ENCODE results near the gene MAB21L2.

The MAB21L2 gene

DNA sequence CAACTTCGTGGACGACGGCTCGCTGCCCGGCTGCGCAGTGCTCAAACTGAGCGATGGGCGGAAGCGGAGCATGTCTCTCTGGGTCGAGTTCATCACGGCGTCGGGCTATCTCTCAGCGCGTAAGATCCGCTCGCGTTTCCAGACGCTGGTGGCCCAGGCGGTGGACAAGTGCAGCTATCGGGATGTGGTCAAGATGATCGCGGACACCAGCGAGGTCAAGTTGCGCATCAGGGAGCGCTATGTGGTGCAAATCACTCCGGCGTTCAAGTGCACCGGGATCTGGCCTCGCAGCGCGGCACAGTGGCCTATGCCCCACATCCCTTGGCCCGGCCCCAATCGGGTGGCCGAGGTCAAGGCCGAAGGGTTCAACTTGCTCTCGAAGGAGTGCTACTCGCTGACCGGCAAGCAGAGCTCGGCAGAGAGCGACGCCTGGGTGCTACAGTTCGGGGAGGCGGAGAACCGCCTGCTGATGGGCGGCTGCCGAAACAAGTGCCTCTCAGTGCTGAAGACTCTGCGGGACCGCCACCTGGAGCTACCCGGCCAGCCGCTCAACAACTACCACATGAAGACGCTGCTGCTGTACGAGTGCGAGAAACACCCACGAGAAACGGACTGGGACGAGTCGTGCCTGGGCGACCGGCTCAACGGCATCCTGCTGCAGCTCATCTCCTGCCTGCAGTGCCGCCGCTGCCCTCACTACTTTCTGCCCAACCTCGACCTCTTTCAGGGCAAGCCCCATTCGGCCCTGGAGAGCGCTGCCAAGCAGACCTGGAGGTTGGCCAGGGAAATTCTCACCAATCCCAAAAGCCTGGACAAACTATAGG is 1.5 kb downstream of the MAB21L2 start:
- H3K36me3 ChIP-seq (ENCODE audit: insufficient read depth, low read length), result no peaks in the 10 kb centered on the region
- no peaks in the 10 kb centered on the region for H3K9me3 ChIP-seq (ENCODE audit: control insufficient read depth, insufficient read depth, low read length)

DNA sequence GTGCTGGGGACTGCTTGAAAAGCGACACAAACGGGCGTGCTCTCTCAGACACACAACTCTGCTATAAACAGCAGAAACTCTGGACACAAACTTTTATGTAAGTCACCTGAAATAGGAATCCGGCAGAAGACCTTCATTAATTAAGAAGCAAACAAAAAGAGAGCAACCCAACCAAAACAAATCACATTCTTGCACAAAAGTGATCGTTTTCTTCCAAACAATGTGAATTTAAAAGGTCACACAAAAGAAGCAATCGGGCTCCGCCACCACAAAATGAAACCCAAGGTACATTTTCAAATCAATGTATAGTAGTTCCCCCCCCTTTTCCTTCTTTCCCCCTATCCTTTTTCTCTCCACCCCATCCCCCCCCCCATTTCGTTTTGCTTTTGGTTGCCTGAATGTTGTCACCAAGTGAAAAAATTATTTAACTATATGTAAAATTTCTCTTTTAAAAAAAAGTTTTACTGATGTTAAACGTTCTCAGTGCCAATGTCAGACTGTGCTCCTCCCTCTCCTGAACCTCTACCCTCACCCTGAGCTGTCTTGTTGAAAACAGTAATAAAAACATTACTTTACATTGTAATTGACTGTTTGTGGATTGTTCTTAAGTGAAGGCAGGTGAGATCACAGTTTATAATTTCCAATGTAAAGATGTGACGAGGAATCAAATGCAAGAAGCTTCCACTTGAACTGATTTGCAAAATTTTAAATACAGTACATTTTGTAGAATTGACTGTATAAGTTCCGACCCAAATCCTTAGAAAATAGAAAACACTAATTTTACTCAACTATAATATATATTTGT is 2.4 kb downstream of the MAB21L2 start:
- Histone ChIP-seq H3K36me3 (ENCODE audit: insufficient read depth, low read length) (no peaks in the 10 kb centered on the region), H3K9ac (ENCODE audit: low read depth, low read length) (peak overlapping the region; percentile 68; the same call in 1 of the 2 replicates), H3K4me1 (ENCODE audit: insufficient read depth, low read length) (no peaks in the 10 kb centered on the region; the same call in 1 of the 2 replicates), H3K9me3 (ENCODE audit: control insufficient read depth, insufficient read depth, low read length) (no peaks in the 10 kb centered on the region)

More for the DNA sequence above, 1.5 kb downstream of the MAB21L2 start:
- Histone ChIP-seq H3K9ac (ENCODE audit: low read depth, low read length) (peak overlapping the region; percentile 68; the same call in 1 of the 2 replicates), H3K4me1 (ENCODE audit: insufficient read depth, low read length) (peaks cover 6% of the 10 kb centered on the region)

DNA sequence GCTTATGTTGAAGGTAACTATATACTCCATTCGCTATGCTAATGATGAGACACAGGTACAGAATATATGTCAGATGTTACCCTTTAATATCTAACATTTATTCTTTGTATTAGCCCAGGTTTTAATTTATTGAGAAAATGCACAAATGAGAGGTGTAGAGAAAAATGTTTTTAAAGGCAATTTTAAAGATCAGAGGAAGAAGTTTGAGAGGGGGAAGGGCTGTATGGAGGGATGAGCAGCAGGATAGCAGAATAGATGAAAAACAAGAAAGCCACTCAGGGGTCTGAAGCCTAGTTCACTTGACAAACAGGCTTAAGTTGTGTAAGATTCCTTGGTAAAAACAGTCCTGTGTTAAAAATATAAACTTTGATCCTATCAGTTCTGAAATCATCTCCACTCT is 3.7 kb downstream of the MAB21L2 start:
- no peak overlapping the region for H3K9ac ChIP-seq (ENCODE audit: low read depth, low read length)

DNA sequence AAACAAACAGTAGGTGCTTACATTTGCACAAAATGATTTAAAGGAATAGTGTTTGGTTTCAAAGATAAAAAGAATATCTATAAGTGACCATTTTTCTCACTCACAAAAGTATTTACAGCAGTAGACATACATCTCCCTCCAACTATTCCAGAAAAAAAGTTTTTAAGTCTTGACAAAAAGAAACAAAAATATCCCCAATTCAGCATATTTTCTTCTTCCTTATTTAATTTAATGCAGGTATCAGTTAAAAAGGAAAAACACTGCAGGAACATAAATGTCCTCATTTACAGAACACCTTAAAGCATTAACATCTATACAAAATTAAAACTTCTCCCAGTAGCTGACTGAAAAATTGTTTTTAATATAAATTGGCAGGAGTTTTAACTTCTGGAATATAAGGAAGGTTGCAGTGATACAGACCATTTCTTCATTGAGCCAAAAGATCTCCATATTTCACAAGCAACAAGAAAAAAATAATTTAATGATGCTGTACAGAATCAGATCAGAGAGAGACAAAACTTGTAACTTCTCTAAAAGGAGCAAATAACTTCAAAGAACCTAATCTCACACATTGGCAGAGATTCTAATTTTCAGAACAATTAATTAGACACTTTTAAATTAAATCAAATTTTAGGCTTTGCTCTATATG is 4.3 kb downstream of the MAB21L2 start:
- Histone ChIP-seq H3K36me3 (ENCODE audit: insufficient read depth, low read length) (no peaks in the 10 kb centered on the region), H3K4me1 (ENCODE audit: insufficient read depth, low read length) (peaks cover 8% of the 10 kb centered on the region), H3K9ac (ENCODE audit: low read depth, low read length) (no peak overlapping the region), H3K9me3 (ENCODE audit: control insufficient read depth, insufficient read depth, low read length) (no peaks in the 10 kb centered on the region)

More for the DNA sequence above, 3.7 kb downstream of the MAB21L2 start:
- Histone ChIP-seq H3K9me3 (ENCODE audit: control insufficient read depth, insufficient read depth, low read length) (no peaks in the 10 kb centered on the region), H3K4me1 (ENCODE audit: insufficient read depth, low read length) (peaks cover under 1% of the 10 kb centered on the region; the same call in 1 of the 2 replicates), H3K36me3 (ENCODE audit: insufficient read depth, low read length) (no peaks in the 10 kb centered on the region)

DNA sequence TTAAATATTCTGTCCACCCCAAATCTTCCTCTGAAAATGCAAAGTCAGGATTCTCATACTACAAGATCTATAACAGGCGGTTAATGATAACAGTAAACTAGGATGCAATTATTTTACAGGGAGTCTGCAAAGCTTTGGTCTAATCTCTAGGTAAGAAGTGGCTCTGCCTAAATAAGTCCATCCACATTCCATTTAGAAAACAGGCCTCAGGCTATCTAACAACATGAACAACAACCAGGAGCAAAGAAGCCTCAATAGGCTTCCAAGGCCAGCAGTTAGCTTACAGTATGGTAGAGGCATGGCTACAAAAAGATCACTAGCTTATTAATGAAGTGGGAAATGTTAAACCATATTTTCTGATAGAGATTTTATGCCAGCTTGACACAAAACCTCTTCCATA is 6.4 kb downstream of the MAB21L2 start:
- Histone ChIP-seq H3K9me3 (ENCODE audit: control insufficient read depth, insufficient read depth, low read length) (no peaks in the 10 kb centered on the region), H3K9ac (ENCODE audit: low read depth, low read length) (no peak overlapping the region), H3K36me3 (ENCODE audit: insufficient read depth, low read length) (no peaks in the 10 kb centered on the region), H3K4me1 (ENCODE audit: insufficient read depth, low read length) (peaks cover 13% of the 10 kb centered on the region)

DNA sequence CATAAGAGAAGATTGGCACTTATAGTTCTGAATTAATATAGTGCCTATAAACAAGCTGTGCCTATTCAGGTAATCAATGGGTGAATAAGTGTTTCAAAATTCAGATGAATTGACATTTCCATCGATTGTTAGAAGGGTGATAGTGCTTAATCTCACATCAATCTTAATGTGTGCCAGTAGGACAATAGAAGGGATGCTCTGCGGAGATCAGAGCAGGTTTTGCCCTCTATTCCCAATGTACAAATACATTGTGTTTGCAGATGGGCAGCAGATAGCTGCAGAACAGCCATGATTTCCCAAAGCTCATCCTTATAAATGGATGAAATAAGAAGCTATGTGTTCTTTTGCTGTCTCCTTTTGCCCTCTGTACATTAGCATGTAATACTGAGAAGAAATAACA is 7.2 kb downstream of the MAB21L2 start:
- Histone ChIP-seq H3K36me3 (ENCODE audit: insufficient read depth, low read length) (no peaks in the 10 kb centered on the region), H3K4me1 (ENCODE audit: insufficient read depth, low read length) (peaks cover 13% of the 10 kb centered on the region), H3K9me3 (ENCODE audit: control insufficient read depth, insufficient read depth, low read length) (no peaks in the 10 kb centered on the region), H3K9ac (ENCODE audit: low read depth, low read length) (no peak overlapping the region)

DNA sequence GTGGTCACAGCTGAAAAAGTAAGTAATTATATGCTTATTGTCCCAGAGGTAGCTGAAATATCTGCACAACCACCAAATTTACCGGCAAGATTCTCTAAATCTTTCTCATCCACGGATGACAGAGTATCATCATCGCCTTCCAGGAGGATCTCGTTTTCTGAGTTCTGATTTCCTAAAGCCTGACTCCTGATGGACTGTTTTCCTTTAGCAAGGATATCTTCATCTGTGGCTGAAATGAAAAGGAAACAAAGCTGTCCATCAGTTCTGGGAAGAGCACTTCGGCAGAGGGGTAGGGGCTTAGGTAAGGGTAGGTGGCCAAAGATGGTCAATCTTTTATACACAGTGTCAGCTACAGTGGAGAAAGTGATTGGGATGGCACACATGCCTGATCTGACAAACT is 8.7 kb downstream of the MAB21L2 start:
- H3K36me3 ChIP-seq (ENCODE audit: insufficient read depth, low read length), result no peaks in the 10 kb centered on the region
- no peaks in the 10 kb centered on the region for H3K9me3 ChIP-seq (ENCODE audit: control insufficient read depth, insufficient read depth, low read length)
- H3K4me1 ChIP-seq (ENCODE audit: insufficient read depth, low read length), result peaks cover 13% of the 10 kb centered on the region
- H3K9ac ChIP-seq (ENCODE audit: low read depth, low read length), result no peak overlapping the region

DNA sequence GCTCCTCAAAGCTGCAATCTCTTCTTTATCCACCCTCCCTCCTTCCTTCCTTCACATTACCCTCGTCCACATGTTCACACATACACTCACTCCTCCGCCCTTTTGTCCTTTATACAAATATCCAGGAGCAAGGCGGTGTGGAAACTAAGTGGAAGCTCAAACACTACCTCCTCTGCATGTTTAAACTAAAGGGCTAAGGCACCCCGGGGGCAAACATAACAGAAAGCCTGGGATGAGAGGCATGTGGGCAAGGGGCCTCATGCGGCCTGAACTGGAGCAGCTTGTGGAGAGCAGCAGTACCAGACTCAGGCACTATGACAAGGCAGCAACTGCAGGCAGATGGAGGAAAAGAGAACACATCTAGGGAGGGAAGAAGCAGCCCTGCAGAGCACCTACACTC is 9.5 kb downstream of the MAB21L2 start:
- Histone ChIP-seq H3K4me1 (ENCODE audit: insufficient read depth, low read length) (peaks cover 13% of the 10 kb centered on the region), H3K36me3 (ENCODE audit: insufficient read depth, low read length) (no peaks in the 10 kb centered on the region), H3K9ac (ENCODE audit: low read depth, low read length) (no peak overlapping the region), H3K9me3 (ENCODE audit: control insufficient read depth, insufficient read depth, low read length) (no peaks in the 10 kb centered on the region; the same call in 1 of the 2 replicates)

DNA sequence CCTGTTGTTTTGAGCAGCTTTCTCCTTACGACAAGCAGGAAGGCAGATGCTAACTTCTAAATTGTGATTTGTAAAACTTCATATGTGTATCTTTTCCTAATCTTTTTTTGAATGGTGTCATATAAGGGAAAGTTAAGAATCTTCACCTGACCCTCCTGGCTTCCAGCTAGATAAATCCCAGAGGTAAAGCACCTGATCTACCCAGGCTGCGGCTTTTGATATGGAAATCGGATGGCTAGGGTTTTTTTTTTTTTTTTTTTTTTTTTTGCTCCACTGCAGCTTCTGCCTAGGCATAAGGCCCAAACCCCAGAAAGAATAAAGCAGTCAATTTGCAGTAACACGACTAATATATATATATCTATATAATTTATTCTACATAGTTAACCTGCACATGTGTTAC is 10.0 kb downstream of the MAB21L2 start:
- Histone ChIP-seq H3K9me3 (ENCODE audit: control insufficient read depth, insufficient read depth, low read length) (no peaks in the 10 kb centered on the region; the same call in 1 of the 2 replicates), H3K4me1 (ENCODE audit: insufficient read depth, low read length) (peaks cover 13% of the 10 kb centered on the region), H3K36me3 (ENCODE audit: insufficient read depth, low read length) (no peaks in the 10 kb centered on the region), H3K9ac (ENCODE audit: low read depth, low read length) (no peak overlapping the region)

DNA sequence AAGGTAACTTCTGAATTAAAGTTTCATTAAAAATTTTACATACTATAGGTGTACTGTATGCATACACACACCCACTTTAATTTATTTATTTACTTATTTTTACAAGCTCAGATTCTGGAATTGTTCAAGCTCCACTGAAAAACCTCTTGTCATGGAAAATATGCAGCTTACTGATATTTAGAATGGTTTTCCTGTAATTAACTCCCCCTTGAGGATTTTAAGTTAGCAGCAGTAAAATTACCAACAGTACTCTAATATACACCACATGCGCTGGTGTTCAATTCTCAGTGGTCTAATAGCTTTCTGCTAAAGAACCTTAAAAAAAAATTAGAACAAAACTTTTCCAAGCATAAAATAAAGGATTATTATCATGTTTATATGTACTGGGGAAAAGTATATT is 12.0 kb downstream of the MAB21L2 start:
- no peaks in the 10 kb centered on the region; the same call in 1 of the 2 replicates for H3K9me3 ChIP-seq (ENCODE audit: control insufficient read depth, insufficient read depth, low read length)
- H3K4me1 ChIP-seq (ENCODE audit: insufficient read depth, low read length), result peaks cover 13% of the 10 kb centered on the region
- no peaks in the 10 kb centered on the region for H3K36me3 ChIP-seq (ENCODE audit: insufficient read depth, low read length)
- H3K9ac ChIP-seq (ENCODE audit: low read depth, low read length), result no peak overlapping the region

DNA sequence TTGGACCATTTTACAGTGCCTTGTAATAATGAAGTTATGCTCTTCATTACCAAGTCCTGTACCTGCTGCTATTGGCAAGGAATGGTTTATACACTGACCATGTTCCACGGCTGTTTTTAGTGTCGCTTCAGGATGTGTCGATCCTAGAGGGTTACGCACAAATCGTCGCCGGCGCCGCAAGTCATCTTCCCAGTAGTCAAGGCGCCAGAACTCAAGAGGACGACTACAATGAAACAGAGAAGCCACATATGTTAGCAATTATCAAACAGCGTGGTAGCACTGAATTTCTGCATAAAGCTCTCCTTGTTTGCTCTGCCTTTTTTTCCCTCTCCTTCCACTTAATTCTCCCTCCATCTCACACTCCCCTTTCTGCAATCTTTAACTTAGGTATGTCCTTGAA is 17.0 kb downstream of the MAB21L2 start:
- H3K4me1 ChIP-seq (ENCODE audit: insufficient read depth, low read length), result no peaks in the 10 kb centered on the region

DNA sequence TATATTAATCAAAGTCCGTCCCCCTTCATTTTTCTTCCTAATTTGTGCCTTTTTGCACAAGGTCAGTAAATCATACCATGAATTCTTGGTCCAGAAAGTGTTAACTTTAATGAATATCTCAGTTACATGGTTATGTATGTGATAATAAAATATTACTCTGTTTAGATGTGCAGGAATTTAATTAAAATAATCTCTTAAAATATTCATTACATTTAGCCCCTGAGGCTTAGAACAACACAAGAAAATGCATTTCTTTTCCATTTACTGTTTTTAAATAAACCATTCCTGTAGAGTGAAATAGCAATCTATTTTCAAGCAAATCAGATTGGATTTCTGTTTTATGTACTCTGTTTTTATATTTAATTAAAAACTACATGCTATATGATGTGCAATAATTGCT is 17.6 kb downstream of the MAB21L2 start:
- Histone ChIP-seq H3K4me1 (ENCODE audit: insufficient read depth, low read length) (no peaks in the 10 kb centered on the region), H3K36me3 (ENCODE audit: insufficient read depth, low read length) (no peaks in the 10 kb centered on the region), H3K9me3 (ENCODE audit: control insufficient read depth, insufficient read depth, low read length) (no peaks in the 10 kb centered on the region; the same call in 1 of the 2 replicates), H3K9ac (ENCODE audit: low read depth, low read length) (no peak overlapping the region)

More for the DNA sequence above, 17.0 kb downstream of the MAB21L2 start:
- Histone ChIP-seq H3K9ac (ENCODE audit: low read depth, low read length) (no peak overlapping the region), H3K36me3 (ENCODE audit: insufficient read depth, low read length) (no peaks in the 10 kb centered on the region), H3K9me3 (ENCODE audit: control insufficient read depth, insufficient read depth, low read length) (no peaks in the 10 kb centered on the region; the same call in 1 of the 2 replicates)

DNA sequence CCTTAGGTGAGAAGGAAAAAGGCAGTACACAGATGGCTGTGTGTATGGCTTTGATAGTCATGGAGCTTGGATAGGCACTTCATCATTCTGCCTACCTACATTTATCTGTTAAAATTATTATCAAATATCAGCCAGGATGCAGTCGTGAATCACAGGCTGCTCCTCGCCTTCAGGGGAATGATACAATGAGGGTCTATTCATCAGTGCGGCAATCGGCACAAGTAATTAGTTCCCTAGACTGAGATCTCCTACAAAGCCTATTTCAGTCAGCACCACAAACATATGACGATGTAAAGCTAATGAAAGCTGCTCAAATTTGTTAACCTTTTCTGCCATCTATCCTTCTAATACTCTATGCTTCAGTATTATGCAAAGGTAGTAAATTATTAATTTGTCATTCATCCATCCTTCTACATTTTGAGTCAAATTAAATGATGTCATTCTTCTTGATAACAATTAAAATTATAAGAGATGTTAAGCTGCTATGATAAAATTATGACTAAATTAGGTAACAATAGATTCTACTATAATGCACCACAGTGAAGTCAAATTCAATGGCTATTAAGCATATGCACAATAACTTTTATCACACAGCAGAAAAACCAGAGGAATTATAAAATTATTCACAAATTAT is 19.0 kb downstream of the MAB21L2 start:
- Histone ChIP-seq H3K4me1 (ENCODE audit: insufficient read depth, low read length) (no peaks in the 10 kb centered on the region), H3K36me3 (ENCODE audit: insufficient read depth, low read length) (no peaks in the 10 kb centered on the region), H3K9ac (ENCODE audit: low read depth, low read length) (no peak overlapping the region), H3K9me3 (ENCODE audit: control insufficient read depth, insufficient read depth, low read length) (no peaks in the 10 kb centered on the region; the same call in 1 of the 2 replicates)

DNA sequence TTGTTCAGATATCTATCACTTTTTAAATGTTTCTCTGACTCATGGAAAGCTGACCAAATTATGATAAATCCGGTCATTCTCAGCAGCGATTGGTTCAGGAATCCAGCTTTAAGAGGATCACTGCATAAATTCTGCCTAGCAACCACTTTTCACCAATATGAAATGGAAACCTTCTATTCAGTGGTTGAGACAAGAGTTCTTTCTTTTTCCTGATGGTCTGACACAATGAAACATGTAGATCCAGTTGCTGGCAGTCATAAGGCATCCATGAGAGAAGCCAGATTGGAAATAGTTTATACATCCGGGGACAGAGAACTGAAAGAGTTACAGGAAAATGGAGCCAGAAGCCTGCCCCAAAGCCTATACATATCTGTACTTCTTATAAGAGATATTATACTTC is 27.2 kb downstream of the MAB21L2 start:
- H3K4me1 ChIP-seq (ENCODE audit: insufficient read depth, low read length), result no peaks in the 10 kb centered on the region
- no peaks in the 10 kb centered on the region for H3K9me3 ChIP-seq (ENCODE audit: control insufficient read depth, insufficient read depth, low read length)
- H3K9ac ChIP-seq (ENCODE audit: low read depth, low read length), result no peak overlapping the region
- no peaks in the 10 kb centered on the region for H3K36me3 ChIP-seq (ENCODE audit: insufficient read depth, low read length)
